AG04449 (cell line): ENCODE data around the gene EIF3K.

Experiments used
- CTCF ChIA-PET: fragments of 350-600 bp; formaldehyde crosslinking; extraction: SDS; loops from one replicate; lab custom pipeline; 2021; ENCODE audit warnings: antibody characterized with exemption; lab: Yijun Ruan, JAX
- POLR2A ChIA-PET: fragments of 400-600, 350-600 bp; formaldehyde crosslinking; extraction: SDS; loops from one replicate; lab custom pipeline; 2020; ENCODE audit warnings: antibody characterized with exemption, inconsistent platforms; lab: Yijun Ruan, JAX
- DNase-seq: peaks from one replicate; pipeline ENCODE4 v3.0.0-alpha.2; 2010; ENCODE audit warnings: low read depth, low spot score
- H3K4me3 ChIP-seq: 2 replicates; pipeline ENCODE4 v1.5.1; 2011; ENCODE audit warnings: low read depth, mild to moderate bottlenecking, control low read depth, low read length
- TF ChIP-seq, protein P1 (sequence below): IDR thresholded peaks from one replicate; pipeline ENCODE4 v1.5.1; 2011; ENCODE audit warnings: mild to moderate bottlenecking, moderate library complexity, low read length, control low read depth, inconsistent platforms; ENCODE audit not compliant: insufficient read depth; ENCODE audit errors: missing control alignments

EIF3K gene

DNA sequence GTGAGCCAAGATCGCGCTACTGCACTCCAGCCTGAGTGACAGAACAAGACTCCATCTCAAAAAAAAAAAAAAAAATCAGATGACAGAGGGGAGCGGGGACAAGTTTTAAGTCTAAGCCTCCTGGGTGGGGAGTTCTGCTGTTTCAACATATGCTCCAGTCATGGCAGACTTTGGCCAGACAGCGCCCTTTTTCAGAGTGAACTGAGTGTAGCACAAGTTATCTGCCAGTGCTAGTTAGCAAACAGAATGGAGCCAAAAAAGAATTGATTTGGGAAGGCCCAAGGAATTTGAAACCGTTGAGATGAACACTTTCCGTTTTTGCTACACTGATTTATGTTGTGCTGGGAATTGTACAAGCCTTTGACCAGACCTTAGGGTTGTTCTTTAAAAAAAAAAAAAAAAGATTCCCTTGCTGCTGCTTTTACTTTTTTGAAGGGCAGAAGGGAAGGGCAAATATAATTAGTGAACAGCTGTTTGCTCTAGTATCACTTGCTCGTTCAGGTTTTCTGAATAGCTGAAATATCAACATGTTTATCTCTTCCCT lies 34.1 kb downstream of the EIF3K start:
- TF ChIP-seq, protein P1, sequence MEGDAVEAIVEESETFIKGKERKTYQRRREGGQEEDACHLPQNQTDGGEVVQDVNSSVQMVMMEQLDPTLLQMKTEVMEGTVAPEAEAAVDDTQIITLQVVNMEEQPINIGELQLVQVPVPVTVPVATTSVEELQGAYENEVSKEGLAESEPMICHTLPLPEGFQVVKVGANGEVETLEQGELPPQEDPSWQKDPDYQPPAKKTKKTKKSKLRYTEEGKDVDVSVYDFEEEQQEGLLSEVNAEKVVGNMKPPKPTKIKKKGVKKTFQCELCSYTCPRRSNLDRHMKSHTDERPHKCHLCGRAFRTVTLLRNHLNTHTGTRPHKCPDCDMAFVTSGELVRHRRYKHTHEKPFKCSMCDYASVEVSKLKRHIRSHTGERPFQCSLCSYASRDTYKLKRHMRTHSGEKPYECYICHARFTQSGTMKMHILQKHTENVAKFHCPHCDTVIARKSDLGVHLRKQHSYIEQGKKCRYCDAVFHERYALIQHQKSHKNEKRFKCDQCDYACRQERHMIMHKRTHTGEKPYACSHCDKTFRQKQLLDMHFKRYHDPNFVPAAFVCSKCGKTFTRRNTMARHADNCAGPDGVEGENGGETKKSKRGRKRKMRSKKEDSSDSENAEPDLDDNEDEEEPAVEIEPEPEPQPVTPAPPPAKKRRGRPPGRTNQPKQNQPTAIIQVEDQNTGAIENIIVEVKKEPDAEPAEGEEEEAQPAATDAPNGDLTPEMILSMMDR, result no peak
- ChIA-PET POLR2A (interaction anchor here (0.5 to 1.1 kb wide), 3 partner anchors 30 to 196 kb away, joined by 3 to 5 read pairs (median 3); no protein-coding TSS in a partner anchor), CTCF (interaction anchor here (1.0 to 13.2 kb wide), 3 partner anchors 11 to 33 kb away, joined by 3 to 106 read pairs (median 4); no protein-coding TSS in a partner anchor)
- DNase-seq, result no peak
- H3K4me3 ChIP-seq, result peak overlapping the region; percentile 18; the same call in 1 of the 2 replicates

DNA sequence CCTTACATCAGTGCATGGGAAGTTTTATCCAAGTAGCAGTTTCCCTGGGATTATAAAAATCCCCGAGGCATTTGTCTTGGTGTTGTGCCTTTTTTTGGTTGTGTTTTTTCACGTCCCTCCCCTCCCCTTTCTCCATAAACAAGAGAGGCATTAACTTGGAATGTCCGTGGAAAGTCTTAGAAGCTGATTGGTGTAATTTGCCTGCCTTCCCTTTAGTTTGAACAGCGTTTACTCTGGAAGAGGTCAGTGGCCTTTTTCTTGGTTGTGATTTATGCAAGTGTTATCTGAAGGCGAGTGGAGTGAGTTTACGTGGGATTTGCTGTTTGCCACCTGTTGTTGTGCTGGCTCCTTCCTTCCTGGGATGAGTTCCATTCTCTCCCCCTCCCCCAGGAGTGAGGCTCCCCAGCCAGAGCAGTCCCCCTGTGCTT lies 35.7 kb downstream of the EIF3K start:
- no peak for DNase-seq
- ChIA-PET CTCF (interaction anchor here (1.1 to 13.2 kb wide), 2 partner anchors 19 to 275 kb away, joined by 4 to 106 read pairs; no protein-coding TSS in a partner anchor), POLR2A (no interaction called here)
- no peak overlapping the region; the same call in 1 of the 2 replicates for H3K4me3 ChIP-seq
- TF ChIP-seq, protein P1, result no peak

DNA sequence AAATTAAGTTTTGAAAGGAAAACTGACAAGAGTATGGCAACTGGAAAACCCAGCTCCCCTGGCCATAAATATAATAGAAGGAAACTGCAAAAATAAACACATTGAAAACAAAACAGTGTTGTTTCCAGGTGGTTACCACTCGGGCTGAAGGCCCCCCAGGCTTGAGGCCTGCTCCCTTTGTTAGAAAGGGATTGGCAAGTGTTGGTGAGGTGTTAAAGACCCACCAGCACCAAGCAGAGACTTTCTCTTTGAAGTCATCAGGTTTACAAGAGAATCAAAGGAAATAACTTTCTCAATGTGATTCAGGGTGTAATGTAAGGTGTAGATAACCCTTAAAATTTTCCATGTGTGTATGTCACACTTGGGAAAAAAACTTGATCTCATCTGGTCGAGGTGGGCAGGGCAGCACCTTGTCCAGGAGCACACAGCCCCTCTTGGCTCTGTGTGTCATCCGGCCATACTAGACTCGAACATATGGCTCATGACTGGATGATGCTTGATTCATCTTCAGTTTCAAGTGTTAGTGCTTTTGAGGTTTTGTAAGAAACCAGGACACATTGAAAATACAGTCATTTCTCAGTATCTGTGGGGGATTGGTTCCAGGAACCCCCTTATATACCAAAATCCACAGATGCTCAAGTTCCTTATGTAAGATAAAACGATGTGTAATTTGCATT lies 36.3 kb downstream of the EIF3K start:
- ChIA-PET POLR2A (no interaction called here), CTCF (interaction anchor here (1.1 kb wide), 1 partner anchor 274 kb away, joined by 4 read pairs; no protein-coding TSS in a partner anchor)
- TF ChIP-seq, protein P1, result no peak
- H3K4me3 ChIP-seq, result no peak overlapping the region
- DNase-seq, result no peak

DNA sequence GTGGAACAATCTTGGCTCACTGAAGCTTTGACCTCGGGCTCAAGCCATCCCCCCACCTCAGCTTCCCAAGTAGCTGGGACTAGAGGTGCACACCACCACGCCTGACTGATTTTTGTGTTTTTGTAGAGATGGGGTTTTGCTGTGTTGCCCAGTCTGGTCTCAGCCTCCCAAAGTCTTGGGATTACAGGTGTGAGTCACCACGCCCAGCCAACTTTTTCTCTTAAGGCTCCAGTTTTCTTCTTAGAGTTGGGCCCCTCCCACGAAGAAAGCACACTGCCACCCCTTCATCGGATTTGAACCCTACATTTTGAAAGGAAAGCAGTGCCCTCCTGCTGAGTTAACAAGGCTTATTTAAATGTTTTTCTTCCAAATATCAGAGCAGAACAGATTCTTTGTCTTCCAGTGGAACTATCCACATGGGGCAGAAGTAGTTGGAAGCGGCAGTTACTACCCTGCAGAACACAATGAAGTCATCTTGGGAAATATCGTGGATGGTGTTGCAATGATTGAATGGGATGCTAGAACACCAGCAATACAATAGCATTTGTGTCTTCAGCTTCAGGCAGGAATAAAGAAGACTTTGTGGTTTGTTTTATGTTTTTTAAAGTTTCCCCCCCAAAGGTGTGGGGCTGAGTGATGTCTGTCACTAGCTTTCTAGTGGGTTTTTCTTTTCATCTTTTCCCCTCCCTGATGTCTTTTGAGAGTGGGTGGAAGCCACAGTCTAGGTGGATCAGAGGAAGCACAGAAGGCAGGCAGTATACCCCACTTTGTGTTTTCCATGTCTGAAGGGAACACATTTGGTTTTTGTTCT lies 37.4 kb downstream of the EIF3K start:
- DNase-seq, result no peak
- POLR2A ChIA-PET, result interaction anchor here (0.6 to 4.1 kb wide), 3 partner anchors 8 to 215 kb away, joined by 3 to 27 read pairs (median 6); partner anchors contain the start of gene ACTN4
- TF ChIP-seq, protein P1, result no peak
- CTCF ChIA-PET, result interaction anchor here (3.5 kb wide), 1 partner anchor 20 kb away, joined by 13 read pairs; no protein-coding TSS in a partner anchor
- H3K4me3 ChIP-seq, result no peak overlapping the region

DNA sequence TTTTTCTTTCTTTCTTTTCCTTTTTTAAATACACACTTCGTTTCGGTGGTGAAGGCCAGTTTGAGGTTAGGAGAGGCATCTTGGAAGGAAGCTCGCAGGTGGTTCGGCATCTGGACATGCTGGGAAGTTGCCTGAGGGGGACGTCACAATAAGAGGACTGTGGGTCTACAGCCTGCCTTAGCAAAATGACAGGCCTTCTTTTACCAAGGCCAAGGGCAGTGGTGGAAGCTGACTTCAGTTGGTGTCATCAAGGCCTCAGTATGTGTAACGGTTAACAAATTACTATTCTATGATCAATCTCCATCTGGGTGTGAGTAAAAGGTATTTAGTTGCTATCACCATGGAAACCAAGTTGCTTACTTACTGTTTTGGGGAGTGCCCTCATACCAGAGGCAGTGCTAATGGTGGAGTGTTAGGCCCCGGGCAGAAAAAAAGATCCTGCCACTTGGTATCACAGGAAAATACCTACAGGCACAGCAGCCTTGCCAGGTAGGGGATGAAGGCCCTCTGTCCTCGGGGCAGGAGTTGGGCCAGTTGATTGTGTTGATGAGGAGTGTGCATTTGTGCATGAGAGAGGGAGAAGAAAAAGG lies 38.7 kb downstream of the EIF3K start:
- ChIA-PET CTCF (interaction anchor here (0.9 to 3.5 kb wide), 2 partner anchors 22 to 272 kb away, joined by 5 to 13 read pairs; partner anchors contain the start of genes MRPS12 and SARS2), POLR2A (interaction anchor here (1.8 to 4.1 kb wide), 2 partner anchors 9 to 36 kb away, joined by 8 to 27 read pairs; partner anchors contain the start of gene ACTN4)
- no peak overlapping the region for H3K4me3 ChIP-seq
- DNase-seq, result peak; percentile 78
- TF ChIP-seq, protein P1, result no peak
